Uterus (tissue), 4 donors: ENCODE data around the gene RASSF1. TPM values are rescaled to one million over a fixed set of nuclear protein-coding genes. Genes with fewer than 3 reads are reported as not detected.

Experiments
- DNase-seq, 2 donors: peaks; one replicate each; pipeline ENCODE4 v3.0.0-alpha.2; 2019 to 2020
- H3K27ac ChIP-seq, 2 donors: fragments of 200-600 bp; sonication (generic); 1 replicate in 1 of 2; 2 replicates in 1 of 2; pipeline ENCODE4 v1.5.1; 2016 to 2018
- H3K27me3 ChIP-seq, 2 donors: fragments of 200-600 bp; sonication (generic); one replicate each; pipeline ENCODE4 v1.5.1; 2018 to 2019; ENCODE audit warnings: control low read depth in 1 of 2
- H3K36me3 ChIP-seq, 2 donors: fragments of 200-600 bp; sonication (generic); one replicate each; pipeline ENCODE4 v1.5.1; 2019; ENCODE audit warnings: control low read depth in 1 of 2
- H3K4me1 ChIP-seq, 2 donors: fragments of 200-600 bp; sonication (generic); one replicate each; pipeline ENCODE4 v1.5.1; 2018 to 2019; ENCODE audit warnings: control low read depth in 1 of 2
- H3K4me3 ChIP-seq, 2 donors: fragments of 200-600 bp; sonication (generic); 1 replicate in 1 of 2; 2 replicates in 1 of 2; pipeline ENCODE4 v1.5.1; 2018 to 2019; ENCODE audit warnings: mild to moderate bottlenecking in 1 of 2
- H3K9me3 ChIP-seq, 2 donors: fragments of 200-600 bp; sonication (generic); one replicate each; pipeline ENCODE4 v1.5.1; 2019; ENCODE audit warnings: control low read depth in 1 of 2
- POLR2A ChIP-seq, 2 donors: fragments of 450-650 bp; IDR thresholded peaks; one replicate each; pipeline ENCODE4 v1.6.1; 2016; ENCODE audit warnings: antibody characterized with exemption in 2 of 2, mild to moderate bottlenecking in 1 of 2, moderate library complexity in 1 of 2
- intact Hi-C: fragments of 100-400 bp; cut with DNase I; formaldehyde crosslinking; loops from one replicate; pipeline ENCODE4 v1.15.1; 2023; ENCODE audit warnings: low total_unique reads
- total RNA-seq, 4 donors: library from RNA; depleted of rRNA in 3 of 4; stranded (reverse); fragments of >200 nt in 3 of 4; gene quantifications; one replicate each; pipeline versions ENCODE4 v1.1.0 to v1.2.4, GENCODE V29; 2014 to 2023
- TF ChIP-seq, protein P1 (sequence below), 4 experiments: fragments of 200-600 bp in 2 of 4; fragments of 450-650 bp in 2 of 4; sonication (generic) in 2 of 4; IDR thresholded peaks; one replicate each; pipeline ENCODE4 v1.5.1; 2016 to 2019; ENCODE audit warnings: antibody characterized with exemption in 4 of 4, mild to moderate bottlenecking in 2 of 4, moderate library complexity in 1 of 4
- donor health status: DM: yes; HTN: yes; CAD: no.

RASSF1 gene
- total RNA-seq, 4 donors from 2014 or later, result 42.1 to 114 (median 44.6) TPM

DNA sequence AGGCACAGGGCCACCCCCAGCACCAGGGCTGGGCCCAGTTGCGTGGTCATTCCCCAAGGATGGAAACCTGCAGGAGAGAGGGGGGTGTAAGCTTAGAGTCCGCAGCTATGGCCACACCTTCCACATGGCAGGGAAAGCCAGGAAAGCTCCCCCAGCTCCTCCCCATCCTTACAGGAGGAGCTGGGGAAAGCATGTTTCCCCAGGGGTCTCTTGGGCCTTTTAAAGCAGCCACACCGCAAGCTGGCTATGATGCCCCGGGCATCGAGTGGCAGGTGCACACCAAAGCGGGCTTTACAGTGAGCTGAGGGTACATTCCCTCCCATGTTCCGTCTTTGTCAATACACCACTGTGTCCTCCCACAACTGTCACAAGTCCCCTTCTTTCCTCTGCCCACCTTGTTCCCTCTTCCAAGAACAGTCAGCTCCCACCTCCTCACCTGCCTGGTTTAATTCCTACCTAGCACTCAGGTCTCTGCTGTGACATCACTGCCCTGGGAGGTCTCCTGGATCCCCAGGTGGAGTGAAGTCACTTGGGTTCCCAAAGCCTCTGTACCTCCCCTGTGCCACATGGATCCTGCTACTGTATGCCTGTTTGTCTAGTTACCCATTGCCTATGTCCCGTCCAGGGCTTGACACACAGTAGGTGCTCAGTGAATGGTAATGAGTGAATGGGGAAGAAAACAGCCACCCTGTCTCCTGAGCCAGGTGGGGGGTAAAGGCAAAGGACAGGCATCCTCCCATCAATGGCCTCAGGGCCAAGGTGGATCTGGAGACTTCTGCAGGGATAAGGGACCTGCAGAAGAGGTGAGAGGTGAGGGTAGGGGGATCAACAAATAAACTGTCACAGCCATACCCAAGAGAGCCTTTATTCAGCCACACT is 44.8 kb downstream of the RASSF1 start:
- Histone ChIP-seq H3K27me3 (no peaks in the 10 kb centered on the region), H3K4me3 (no peak overlapping the region), H3K36me3 (no peaks in the 10 kb centered on the region), H3K4me1 (peaks cover 0 to 16% of the 10 kb centered on the region in 2 donors), H3K9me3 (no peaks in the 10 kb centered on the region), H3K27ac (no peak overlapping the region)
- no peak for DNase-seq
- TF ChIP-seq POLR2A (IDR thresholded peaks at IDR 0.05), result no peak
- TF ChIP-seq, protein P1, sequence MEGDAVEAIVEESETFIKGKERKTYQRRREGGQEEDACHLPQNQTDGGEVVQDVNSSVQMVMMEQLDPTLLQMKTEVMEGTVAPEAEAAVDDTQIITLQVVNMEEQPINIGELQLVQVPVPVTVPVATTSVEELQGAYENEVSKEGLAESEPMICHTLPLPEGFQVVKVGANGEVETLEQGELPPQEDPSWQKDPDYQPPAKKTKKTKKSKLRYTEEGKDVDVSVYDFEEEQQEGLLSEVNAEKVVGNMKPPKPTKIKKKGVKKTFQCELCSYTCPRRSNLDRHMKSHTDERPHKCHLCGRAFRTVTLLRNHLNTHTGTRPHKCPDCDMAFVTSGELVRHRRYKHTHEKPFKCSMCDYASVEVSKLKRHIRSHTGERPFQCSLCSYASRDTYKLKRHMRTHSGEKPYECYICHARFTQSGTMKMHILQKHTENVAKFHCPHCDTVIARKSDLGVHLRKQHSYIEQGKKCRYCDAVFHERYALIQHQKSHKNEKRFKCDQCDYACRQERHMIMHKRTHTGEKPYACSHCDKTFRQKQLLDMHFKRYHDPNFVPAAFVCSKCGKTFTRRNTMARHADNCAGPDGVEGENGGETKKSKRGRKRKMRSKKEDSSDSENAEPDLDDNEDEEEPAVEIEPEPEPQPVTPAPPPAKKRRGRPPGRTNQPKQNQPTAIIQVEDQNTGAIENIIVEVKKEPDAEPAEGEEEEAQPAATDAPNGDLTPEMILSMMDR (IDR thresholded peaks at IDR 0.05), result no peak
- intact Hi-C loops, result no loop called here

DNA sequence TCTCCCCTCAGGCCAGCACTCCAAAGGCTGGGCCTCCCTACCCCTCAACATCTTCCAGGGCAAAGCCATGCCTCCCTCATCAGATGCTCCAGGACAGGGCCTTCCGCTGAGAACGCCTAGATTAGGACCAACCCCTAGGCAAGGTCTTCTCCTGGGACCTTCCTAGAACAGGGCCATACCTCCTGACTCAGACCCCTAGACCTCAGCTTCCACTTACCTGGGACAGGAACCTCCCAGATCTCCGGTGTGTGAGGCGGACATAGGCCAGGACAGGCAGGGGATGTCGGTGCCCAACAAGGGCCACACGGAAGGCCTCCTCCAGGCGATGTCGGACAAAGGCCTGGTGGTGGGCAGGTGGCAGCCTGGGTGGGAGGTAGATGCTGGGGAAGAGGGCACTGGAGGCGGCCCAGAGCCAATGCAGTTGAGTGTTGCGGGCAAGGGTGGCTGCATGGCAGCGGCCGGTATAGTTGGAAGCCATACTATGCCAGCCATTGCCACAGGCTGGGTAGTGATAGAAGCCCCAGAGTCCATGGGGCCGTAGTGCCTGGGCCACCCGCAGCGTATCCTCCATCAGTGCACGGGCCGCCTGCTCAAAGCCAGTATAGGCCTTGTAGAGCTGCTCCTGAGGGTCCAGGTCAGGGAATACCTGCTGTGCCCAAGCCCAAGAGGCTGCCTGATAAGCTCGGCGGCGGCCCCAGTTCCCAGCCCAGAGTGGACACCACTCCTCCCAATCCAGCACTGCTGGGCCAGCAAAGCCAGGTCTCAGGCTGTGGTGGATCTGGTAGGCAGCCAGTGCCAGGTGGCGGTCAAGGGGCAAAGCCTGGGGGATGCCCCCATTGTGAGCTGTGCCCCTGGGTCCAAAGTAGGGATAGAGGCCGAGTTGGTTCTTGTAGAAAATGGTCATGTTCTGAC is 45.9 kb downstream of the RASSF1 start:
- TF ChIP-seq, protein P1 (IDR thresholded peaks at IDR 0.05), result no peak
- TF ChIP-seq POLR2A (IDR thresholded peaks at IDR 0.05), result no peak
- Histone ChIP-seq H3K36me3 (no peaks in the 10 kb centered on the region), H3K27ac (no peak overlapping the region), H3K4me1 (peaks cover 0 to 16% of the 10 kb centered on the region in 2 donors), H3K27me3 (no peaks in the 10 kb centered on the region), H3K9me3 (no peaks in the 10 kb centered on the region), H3K4me3 (no peak overlapping the region)
- no peak for DNase-seq
- intact Hi-C loops, result no loop called here

DNA sequence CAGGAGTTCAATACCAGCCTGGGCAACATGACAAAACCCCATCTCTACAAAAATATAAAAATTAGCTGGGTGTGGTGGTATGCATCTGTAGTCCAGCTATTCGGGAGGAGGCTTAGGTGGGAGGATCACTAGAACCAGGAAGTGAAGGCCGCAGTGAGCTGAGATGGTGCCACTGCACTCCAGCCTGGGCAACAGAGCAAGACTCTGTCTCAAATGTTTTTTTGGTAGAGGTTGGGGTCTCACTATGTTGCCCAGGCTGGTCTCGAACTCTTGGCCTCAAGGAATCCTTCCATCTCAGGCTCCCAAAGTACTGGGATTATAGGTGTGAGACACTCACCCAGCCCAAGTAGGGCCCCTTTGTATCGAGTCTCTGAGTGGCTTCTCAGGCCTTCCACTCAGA is 46.5 kb downstream of the RASSF1 start:
- H3K27me3 ChIP-seq, result no peaks in the 10 kb centered on the region
- intact Hi-C loops, result no loop called here
- no peak for DNase-seq
- no peaks in the 10 kb centered on the region for H3K36me3 ChIP-seq
- H3K9me3 ChIP-seq, result no peaks in the 10 kb centered on the region
- TF ChIP-seq, protein P1 (IDR thresholded peaks at IDR 0.05), result no peak
- TF ChIP-seq POLR2A (IDR thresholded peaks at IDR 0.05), result no peak
- peaks cover 0 to 16% of the 10 kb centered on the region in 2 donors for H3K4me1 ChIP-seq
- H3K27ac ChIP-seq, result no peak overlapping the region
- H3K4me3 ChIP-seq, result no peak overlapping the region

DNA sequence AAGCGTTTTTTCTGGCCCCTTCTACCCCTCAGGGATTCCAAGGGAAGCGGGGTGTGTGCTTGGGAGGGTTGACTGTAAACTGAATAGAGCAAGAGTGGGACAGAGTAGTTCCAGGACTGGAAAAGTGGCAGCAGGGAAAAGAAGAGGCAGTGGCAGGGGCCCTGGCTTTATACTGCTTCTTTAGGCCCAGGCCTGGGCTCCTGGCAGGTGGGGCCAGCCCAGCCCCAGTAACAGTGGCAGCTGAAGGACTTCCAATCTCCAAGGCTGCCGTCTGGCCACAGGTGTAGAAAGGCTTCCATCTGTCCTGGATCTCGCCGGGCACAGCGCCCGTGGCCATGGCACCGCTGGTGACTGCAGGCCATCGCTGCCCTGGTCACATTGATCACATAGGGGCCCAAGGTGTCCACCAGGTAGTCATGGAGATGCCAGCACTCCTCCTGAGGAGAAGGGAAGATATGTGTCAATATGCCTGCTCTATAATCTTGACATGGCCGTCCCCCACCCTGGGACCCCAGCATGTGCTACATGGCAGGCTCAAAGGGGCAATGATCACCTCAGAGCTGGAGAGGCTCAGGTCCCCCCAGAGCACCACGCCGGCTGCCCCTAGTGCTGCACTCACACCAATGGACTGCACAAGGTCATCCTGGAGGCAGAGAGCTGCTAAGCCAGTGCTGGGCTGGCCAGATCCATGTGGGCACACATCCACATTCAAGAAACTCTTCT is 47.4 kb downstream of the RASSF1 start:
- H3K27me3 ChIP-seq, result no peaks in the 10 kb centered on the region
- no peaks in the 10 kb centered on the region for H3K9me3 ChIP-seq
- peak overlapping the region in 1 of 2 donors; percentile 35 for H3K4me3 ChIP-seq
- peaks cover 0 to 10% of the 10 kb centered on the region in 2 donors for H3K4me1 ChIP-seq
- peak in 1 of 2 donors; percentile 34 for DNase-seq
- no peak for TF ChIP-seq POLR2A (IDR thresholded peaks at IDR 0.05)
- TF ChIP-seq, protein P1 (IDR thresholded peaks at IDR 0.05), result no peak
- peak overlapping the region; percentile 64 to 75 for H3K27ac ChIP-seq
- H3K36me3 ChIP-seq, result no peaks in the 10 kb centered on the region
- intact Hi-C loops, result no loop called here
